Activated gamma-delta T cell treated with Interleukin-2 at 50 U/mL for 16 hours (primary cell): ENCODE measurements around the gene ABCC8.

ENCODE experiments used
- DNase-seq: peaks from one replicate; pipeline ENCODE4 v3.0.0-alpha.2; 2020

Gene ABCC8

DNA sequence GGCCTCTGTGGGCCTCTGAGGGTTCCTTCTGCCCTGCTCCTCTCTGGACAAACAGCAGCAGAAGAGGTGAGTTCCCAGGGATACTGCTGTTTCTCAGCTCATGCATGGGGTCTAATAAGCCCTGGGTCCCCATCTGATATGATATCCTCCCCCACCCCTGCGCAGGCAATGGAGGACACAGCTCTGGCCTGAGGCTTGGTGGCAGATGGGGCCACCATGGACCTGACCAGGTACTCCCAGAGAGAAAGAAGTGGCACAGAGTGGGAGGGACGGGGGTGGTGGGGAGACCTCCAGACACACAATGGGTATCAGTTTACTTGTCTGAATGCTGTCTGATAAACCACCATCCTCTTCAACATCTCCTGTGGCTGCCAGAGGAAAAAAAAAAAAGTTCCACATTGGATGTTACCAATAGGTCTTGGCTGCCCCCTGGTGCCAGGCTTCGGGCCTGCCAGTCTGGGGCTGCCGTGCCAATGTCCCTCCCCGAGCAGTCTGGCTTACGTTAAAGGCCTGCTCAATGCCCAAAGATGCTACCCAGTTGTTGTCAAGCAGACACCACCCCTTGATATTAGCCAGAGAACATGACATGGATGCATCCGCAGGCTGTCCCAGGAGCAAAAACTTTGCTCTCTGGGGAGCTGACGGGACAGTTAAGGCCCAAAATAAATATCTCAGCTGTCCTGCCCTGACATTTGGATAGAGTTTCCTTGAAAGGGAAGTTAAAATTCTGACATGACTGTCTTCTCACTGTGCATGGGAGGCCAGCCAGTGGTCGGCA lies 27.9 kb upstream of the ABCC8 start:
- DNase-seq = peak; percentile 75

DNA sequence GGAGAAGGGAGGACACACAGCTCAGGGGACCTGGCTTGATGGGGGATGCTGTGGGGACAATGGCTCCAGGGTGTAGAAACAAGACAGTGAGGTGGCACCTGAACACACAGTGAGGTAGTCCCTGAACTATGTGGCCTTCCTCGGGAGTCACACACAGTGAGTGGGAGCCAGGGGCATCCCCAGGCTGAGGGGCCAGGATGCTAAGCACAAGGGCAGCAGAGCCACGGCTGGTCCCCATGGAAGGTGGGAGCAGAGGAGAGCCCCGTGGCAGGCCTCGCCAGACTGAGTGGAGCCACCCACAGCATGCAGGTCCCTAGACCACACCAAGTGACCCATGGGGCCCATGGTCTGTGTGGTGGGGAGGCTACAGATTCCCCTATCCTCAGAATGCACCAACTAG lies 26.0 kb upstream of the ABCC8 start:
- DNase-seq = no peak

DNA sequence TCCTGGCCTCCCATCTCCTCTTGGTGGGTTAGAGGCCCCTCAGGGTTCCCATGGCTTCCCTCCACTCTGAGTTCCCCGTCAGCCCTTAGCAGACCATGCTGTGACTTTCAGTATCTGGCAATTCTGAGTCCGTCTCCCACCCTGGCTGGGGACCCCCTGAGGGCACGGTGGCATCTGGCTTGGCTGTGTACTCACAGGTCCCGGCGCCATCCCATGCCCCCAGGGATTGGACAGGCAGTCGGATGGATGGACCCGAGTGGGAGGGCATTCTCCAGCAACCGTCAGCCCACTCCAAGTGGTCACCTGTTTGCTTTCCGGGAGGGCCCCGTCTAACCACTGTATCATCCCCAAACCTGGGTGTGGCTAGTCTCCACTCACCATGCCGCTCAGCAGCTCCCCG lies 24.0 kb upstream of the ABCC8 start:
- DNase-seq = no peak

DNA sequence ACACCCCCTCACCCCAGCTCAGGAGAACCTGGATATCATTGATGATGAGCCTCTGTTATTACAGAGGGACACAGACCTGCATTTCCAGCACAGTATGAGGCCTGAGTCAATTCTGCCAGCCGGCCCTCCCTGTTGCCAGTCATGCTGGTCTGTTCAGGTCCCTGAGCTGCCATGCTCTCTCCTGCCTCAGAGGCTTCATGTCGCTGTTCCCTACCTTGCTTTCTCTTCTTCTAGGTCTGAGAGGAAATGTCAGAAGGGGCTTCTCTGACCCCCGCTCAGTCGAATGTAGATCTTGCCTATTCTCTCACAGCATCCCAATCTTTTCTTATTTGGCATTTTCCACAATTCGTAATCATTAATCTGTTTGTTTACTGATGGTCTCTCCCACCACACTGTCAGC lies 21.8 kb upstream of the ABCC8 start:
- no peak for DNase-seq

DNA sequence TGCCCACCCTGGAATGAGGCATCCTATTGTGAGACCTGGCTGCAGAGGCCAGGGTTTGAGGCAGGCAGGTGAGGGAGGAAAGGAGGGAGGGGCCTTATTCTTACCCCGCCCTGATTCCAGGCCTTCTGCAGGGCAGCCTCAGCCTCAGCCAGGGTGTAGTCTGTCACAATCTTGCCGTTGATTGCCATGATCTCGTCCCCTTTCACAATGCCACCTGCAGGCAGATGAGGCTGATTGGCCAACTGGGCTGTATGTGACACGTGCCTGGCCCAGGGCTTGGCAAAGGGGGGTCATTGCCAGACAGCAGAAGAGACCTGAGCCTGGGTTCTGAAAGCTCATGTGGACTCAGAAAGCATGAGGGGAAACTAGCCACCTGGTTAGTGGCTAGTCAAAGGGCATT lies 21.4 kb upstream of the ABCC8 start:
- DNase-seq = no peak

DNA sequence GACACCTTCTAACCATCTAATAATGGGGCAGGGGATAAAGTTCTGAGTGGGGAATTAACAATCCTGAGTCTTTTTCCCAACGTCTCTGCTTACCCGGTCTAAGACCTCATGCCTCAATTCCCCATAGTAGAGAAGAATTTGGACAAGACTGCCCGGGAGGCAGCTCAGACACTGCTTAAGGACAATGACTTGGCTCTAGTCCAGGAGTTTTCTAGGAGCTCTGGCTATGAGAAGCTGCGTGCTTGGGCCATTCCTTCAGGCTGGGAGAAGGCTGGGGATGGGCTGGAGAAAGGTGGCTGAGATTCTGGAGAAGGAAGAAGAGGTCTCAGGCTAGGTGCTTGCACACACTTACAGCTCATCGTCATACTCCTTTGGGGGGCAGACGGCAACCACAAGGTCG lies 19.8 kb upstream of the ABCC8 start:
- no peak for DNase-seq

DNA sequence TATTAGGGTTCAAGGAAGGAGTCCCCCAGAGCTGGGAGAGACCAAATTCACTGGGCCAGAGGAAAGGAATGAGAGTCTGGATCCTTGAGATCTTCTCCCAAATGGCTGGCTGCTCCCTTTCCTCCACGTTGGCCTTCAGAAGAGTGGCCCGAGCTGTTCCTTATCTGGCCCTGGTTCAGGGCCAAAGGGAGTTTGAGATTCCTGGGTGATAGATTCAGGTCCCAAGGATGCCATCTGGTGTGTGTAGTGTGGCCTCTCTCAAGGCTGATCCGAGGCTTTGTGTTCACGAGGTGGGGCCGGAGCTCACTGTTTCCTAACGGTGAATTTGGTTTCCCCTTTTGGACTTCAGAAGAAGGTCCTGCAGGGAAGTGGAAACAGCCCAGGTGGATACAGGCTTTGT lies 17.4 kb upstream of the ABCC8 start:
- DNase-seq = no peak

DNA sequence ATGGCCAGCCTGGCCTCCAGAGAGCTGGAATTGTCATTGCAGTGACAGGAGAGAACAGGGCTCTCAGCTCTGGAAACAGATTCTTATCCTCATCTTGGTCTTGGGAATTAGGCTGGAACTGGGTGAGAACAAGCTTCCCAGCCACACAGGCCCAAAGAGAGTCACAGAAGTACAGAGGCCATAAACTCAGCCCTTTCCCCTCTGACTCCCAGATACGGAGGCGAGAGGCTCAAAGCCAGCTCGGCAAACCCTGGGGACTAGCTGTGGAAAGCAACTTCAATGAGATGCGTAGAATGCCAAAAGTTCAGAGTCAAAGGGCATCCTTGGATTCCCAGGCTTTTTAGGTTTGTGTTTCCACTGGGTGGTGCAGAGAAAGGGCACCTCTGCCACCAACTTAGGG lies 14.3 kb upstream of the ABCC8 start:
- no peak for DNase-seq

DNA sequence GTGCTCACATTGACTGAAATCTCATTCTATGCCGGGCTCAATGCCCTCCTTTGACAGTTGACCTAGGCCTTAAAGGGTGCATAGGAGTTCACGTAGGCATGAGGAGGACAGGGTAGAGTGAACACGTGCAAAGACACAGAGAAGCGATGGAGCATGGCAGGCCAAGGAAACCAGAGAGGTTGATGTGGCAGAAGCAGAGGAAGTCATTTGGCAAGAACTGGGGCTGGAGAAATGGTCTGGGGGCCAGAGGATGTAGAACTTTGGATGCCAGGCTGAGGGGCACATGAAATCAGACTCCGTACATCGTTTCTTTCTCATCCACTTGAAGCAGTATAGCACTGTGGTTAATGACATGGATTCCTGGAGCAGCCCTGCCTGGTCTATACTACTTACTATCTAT lies 13.6 kb upstream of the ABCC8 start:
- DNase-seq = no peak

DNA sequence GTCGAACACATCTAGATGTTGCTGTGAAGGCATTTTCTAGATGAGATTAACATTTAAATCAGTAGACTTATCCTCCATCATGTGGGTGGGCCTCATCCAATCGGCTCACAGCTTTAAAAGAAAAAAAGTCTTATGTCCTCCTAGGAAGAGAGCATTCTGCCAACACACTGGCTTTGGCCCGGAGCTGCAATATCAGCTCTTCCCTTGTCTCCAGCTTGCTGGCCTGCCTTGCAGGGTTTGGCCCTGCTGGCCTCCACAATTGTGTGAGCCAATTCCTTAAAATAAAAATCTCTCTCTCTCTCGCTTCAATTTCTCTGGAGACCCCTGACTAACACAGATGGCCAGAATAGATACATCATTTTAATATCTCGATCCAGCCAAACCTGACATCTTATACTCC lies 13.1 kb upstream of the ABCC8 start:
- no peak for DNase-seq

DNA sequence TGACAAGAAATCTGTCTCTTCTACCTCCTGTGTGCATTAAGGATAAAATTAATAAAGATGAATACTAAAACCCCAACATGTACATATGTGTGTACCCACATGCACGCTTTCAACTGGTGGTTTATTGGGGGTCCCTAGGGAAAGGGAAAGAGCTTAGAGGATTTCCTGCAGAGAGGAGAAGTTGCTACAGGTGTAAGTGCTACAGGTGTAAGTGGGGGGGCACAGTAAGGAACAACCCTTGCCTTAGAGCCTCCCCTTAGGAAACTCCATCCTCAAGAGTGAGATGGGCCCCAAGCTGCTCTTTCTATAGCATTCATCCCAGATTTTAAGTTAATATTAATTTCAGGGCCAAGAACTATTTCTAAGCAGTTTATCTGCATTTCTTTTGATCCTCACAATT lies 11.9 kb upstream of the ABCC8 start:
- no peak for DNase-seq

DNA sequence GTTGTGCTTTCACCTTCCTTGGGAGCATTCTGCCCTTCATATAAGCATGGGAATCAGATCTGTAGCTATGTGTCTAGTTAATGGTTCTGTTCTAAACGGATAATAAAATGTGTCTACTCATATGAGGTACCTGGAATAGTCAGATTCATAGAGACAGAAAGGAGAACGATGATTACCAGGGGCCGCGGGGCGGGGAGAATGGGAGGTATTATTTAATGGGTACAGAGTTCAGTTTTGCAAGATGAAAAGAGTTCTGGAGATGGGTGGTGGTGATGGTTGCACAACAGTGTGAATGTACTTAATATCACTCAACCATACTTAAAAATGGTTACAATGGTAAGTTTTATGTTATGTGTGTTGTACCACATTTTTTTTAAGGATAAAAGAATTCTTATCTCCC lies 10.0 kb upstream of the ABCC8 start:
- DNase-seq = no peak

DNA sequence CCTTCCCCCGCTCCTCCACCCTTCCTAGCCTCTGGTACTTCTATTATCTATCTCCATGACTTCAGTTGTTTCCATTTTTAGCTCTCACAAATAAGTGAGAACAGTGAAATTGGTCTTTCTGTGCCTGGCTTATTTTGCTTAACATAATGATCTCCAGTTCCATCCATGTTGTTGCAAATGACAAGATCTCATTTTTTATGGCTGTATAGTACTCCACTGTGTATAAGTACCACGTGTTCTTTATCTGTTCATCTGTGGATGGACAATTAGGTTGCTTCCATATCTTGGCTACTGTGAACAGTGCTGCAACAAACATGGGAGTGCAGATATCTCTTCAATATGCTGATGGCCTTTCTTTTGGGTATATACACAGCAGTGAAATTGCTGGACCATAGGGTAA lies 6.9 kb upstream of the ABCC8 start:
- DNase-seq = no peak

DNA sequence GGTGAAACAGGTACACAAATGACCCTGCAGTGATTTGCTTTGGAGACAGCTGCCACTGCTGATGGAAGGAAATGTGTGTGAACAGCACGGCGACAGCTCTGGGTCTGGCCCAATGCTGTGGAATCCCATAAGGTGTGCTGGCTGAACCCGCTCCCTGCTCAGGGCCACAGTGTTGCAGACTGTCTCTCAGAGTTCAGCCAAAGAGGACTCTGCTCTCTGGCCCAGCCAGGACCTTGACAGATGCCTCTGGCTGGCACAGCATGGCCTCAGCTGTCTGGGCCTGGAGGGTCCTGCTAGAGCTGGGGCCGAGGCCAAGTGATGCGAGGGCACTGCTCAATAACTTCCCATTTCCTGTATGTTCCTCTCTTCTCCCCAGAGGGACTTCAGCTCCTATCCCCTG lies 5.3 kb upstream of the ABCC8 start:
- DNase-seq = no peak

DNA sequence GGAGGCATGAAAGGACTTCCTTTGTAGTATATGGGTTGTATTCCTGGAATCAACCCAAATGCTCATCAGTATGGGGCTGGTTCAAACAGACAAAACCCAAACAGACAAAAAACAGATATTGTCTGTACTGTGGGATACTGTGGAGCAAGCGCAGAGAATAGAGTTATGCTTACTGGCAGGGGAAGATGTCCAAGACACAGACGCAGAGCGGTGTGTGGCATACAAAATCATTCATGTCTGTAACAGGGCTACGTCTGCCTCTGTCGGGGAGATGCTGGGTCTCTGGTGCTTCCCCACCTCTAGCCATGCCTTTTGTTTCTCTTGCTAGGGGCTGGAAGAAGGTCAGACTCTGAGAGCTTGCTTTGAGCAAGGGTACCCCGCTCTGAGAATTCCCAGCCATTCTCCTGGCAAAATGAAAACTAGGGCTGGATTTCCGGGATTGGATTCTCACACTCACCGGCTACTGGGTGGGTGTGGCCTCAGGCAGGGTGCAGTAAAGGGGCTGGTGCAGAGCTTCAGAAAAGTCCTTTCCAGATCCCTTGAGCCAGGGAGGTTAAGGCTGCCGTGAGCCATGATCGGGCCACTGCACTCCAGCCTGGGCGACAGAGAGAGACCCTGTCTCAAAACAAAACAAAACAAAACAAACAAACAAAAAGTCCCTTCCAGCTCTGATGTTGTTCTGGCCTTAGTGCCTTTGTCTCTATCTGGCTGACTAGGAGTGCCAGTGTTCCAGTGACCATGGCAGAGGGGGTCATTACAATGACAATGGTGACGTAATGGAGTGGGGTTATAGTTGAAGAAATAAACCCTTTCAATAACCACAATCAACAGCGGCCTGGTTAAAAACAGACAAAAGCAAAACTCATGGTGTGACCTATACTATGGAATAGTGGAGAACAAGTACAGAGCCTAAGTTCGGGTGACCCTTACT lies 2.9 kb upstream of the ABCC8 start:
- DNase-seq = no peak

DNA sequence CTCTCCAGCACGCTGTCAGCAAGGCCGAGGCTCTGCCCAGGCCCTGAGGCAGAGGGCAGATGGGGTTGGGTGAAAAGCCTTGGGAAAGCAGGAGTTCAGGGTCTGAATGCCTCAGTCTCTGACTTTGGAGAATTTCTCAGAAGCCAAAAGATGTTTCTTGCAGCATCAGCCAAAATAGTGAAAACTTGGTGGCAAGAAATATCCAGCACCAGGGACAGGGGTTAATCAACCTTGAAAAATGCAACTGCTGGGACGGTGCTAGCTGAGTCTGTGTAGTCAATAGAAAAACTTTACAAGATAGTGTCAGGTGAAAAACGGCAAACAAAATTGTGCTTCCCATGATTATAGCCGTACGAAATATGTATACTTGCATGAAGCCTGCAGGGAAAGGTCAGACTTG lies 1.4 kb upstream of the ABCC8 start:
- no peak for DNase-seq

DNA sequence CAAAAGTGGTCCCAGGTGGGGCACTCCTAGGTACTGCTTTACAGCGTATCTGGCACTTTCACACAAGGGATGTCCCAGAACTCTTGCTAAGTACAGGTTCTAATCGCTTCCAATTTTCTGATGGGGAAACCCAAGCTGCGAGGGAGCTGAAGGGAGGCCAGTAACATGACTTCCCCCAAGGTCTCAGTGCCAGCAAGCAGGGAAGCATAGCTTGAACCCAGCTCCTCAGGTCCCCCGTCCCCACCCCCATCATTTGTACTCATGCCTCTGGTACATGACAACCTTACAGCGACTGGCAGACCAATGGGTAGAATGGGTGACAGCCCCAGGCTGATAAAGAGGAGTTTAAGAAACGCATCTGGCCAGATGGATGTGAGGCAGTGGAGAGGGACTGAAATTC lies 716 bp upstream of the ABCC8 start:
- DNase-seq = no peak

DNA sequence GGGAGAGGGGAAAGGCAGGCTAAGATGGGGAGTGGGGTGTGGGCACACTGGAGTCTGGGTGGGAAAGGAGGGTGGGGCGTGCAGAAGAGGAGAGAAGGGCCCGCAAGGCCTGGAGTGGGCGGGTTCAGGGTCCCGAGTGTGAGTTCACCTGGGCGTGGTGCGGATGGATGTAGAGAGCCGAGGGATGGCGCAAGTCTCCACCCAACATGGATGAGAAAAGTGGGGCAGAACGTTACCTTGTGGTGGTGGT lies 364 bp upstream of the ABCC8 start:
- DNase-seq = no peak

DNA sequence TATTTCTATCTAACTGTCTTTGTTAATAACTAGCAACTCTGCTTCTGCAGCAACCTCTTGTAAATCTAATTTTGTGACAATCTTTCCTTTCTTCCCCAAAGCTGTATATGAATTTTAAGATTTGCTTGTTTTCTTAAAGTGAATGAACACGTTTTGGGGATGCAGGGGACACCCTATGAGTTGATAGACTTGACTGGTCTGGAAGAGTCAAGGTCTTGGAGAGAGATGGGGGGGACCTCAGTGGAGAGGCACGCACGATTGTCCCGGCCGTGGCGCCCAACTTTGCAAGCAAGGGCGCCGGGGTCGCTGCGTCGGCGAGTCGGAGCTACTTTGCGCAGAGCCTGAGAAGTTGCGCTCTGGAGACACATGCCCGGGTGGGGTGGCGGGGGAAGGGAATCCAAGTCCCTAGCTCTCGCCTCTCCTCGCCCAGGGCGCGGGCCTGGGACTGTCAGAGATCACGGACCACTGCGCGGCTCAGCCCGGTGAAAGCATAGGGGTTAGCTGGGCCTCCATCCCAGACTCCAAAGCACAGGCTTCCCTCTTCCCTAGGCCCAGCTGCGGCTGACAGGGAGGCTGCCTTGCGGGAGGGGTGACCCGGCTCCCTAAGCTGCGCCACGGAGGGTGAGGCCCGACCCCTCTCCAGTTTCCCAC lies 854 bp downstream of the ABCC8 start:
- no peak for DNase-seq

DNA sequence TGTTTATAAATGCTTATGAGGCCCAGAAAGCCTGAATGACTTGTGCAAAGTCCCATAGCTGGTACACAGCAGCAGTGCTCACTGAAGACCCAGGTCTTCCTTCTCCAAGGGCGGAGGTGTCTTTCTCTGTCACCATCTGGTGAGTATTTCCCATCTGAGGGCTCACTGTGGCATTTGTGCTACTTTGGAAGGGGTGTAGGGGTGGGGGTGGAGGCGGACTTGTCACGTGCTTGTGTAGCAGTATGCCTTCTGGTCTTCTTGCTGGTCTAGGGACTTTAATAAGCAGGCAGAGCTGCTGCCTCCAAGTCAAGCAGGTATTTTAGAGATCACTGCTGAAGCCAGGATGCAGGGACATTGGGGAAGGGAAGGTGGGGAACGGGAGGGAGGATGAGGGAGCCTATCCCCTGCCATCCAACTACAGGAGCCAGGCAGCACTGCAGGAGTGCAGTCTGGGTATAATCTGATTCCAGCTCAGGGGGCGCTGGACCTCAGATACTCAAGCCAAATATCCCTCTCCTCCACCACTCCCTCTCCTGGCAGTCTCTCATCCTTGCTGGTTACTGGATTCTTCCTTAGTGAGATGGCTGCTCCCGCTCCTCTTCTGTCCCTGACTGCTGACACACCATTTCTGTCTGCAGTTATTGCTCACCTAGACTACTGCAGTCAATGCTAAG lies 3.4 kb downstream of the ABCC8 start:
- DNase-seq = no peak

DNA sequence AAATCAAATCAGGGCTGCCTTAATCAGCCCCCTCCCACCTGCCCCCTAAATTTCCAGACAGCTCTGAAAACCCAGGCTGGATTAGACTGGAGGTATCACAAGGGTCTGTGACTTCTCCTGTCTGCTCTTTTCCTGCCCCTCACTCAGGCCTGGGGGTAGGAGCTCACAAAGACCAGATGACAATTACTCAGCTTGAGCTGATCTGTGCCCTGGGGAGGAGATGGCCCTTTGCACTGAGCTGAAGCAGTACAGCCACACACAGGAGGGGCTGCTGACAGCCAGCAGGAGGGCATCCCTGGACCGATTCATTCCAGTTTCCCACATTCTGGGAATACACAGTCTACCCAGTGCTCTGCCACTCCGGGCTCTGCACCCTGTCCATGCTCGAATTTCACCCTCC lies 4.2 kb downstream of the ABCC8 start:
- DNase-seq = no peak

DNA sequence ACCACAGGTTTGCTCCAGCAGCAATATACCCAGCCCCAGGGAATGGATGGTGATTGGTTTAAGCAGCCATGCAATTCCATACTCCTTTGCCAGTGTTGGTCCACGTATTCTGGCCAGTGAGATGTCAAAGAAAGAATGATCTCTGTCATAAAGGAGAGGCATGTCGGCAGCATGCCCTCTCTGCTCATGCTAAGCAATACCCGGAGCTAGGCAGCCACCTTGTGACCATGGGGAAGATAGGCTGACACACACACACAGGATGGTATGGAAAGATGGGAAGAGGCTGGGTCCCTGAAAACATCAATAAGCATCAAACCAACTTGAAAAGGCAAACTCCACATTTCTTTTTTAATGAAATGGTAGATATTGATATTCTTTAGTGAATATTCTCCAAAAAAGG lies 5.1 kb downstream of the ABCC8 start:
- DNase-seq = no peak

DNA sequence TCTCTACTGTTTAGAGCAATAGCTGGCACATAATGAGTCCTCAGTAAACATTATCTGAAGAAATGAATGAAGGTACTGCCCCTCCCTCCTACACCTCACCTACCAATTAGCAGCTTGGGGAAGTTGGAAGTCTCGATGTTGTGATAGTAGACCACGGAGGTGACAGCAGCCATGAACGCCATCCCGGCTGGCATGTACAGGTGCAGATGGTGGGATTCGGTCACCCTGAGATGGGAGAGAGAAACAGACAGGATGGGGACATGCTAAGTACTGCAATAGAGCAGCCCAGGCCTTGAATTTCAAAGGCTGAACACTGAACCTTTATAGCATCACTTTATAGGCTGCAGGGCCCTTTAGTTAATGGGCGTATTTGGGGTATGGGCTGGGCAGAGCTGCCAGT lies 6.6 kb downstream of the ABCC8 start:
- DNase-seq = no peak

DNA sequence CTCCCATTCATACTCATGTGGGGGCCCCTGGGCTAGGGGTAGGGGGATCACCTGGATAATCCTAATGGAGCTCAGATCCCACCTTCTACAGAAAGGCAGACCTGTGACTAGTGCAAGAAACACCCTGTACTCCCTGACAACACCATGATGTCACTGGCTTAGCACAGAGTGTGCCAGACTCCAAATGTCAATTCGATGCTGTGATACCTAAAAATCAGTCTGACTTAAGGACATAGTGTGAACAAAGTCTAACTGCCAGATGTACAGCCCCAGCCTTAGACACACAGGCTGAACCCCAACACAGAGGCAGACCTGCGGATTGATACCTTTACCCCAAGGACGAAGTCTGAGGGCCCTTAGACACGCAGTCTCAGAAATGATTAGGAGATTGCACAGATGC lies 8.5 kb downstream of the ABCC8 start:
- DNase-seq = no peak
